Smooth muscle cell (in vitro differentiated cells): ENCODE data around the gene PCCA. TPM values are rescaled to one million over a fixed set of nuclear protein-coding genes. Genes with fewer than 3 reads are reported as not detected.

Experiments used
- DNase-seq: peaks from one replicate; lab custom pipeline; 2025; ENCODE audit not compliant: unreplicated experiment; lab: John Stamatoyannopoulos, UW
- H2AFZ ChIP-seq: fragments of 200-600 bp; sonication (generic); 2 replicates; pipeline ENCODE4 v1.6.0; 2016; ENCODE audit warnings: antibody characterized with exemption, low read depth, mild to moderate bottlenecking
- H3F3A ChIP-seq: fragments of 200-600 bp; sonication (generic); 2 replicates; pipeline ENCODE4 v1.6.0; 2017; ENCODE audit warnings: antibody characterized with exemption, low read depth
- H3K27ac ChIP-seq: fragments of 200-600 bp; sonication (generic); 2 replicates; pipeline ENCODE4 v1.5.1; 2016; ENCODE audit warnings: low read depth, mild to moderate bottlenecking
- H3K27me3 ChIP-seq: fragments of 200-600 bp; sonication (generic); 2 replicates; pipeline ENCODE4 v1.6.1; 2016; ENCODE audit warnings: low read depth, mild to moderate bottlenecking
- H3K36me3 ChIP-seq: fragments of 200-600 bp; sonication (generic); 2 replicates; pipeline ENCODE4 v1.5.1; 2016; ENCODE audit warnings: low read depth
- H3K4me1 ChIP-seq: fragments of 200-600 bp; sonication (generic); 2 replicates; pipeline ENCODE4 v1.5.1; 2016; ENCODE audit warnings: low read depth
- H3K4me2 ChIP-seq: fragments of 200-600 bp; sonication (generic); 2 replicates; pipeline ENCODE4 v1.6.0; 2016; ENCODE audit warnings: mild to moderate bottlenecking
- H3K4me3 ChIP-seq: fragments of 200-600 bp; sonication (generic); 2 replicates; pipeline ENCODE4 v1.5.1; 2016; ENCODE audit warnings: mild to moderate bottlenecking
- H3K79me2 ChIP-seq: fragments of 200-600 bp; sonication (generic); 2 replicates; pipeline ENCODE4 v1.6.0; 2016; ENCODE audit warnings: low read depth, mild to moderate bottlenecking
- H3K9ac ChIP-seq: fragments of 200-600 bp; sonication (generic); 2 replicates; pipeline ENCODE4 v1.6.0; 2016; ENCODE audit warnings: low read depth
- H3K9me3 ChIP-seq: fragments of 200-600 bp; sonication (generic); replicated peaks from 2 replicates; pipeline ENCODE4 v1.5.1; 2016; ENCODE audit warnings: low read depth
- H4K20me1 ChIP-seq: fragments of 200-600 bp; sonication (generic); 2 replicates; pipeline ENCODE4 v1.6.0; 2016; ENCODE audit warnings: low read depth
- WGBS: methylation state at CpG from one replicate; pipeline ENCODE4 v1.1.7; 2016; ENCODE audit warnings: low lambda C conversion rate; 5-methylcytosine and 5-hydroxymethylcytosine counted together
- polyA plus RNA-seq: library from polyadenylated mRNA; unstranded; fragments of >200 nt; fragmentation: Nextera tagmentation; extraction: Ambion mirVana; gene quantifications from 2 replicates; pipeline ENCODE4 v1.2.1, GENCODE V29; 2016
- total RNA-seq: library from RNA; depleted of rRNA; stranded (reverse); fragments of >200 nt; gene quantifications from 2 replicates; pipeline ENCODE4 v1.2.3, GENCODE V29; 2014
- TF ChIP-seq, protein P1 (sequence below): fragments of 200-600 bp; sonication (generic); IDR thresholded peaks from 2 replicates; pipeline ENCODE4 v1.5.1; 2017; ENCODE audit warnings: borderline replicate concordance, mild to moderate bottlenecking, antibody characterized with exemption; ENCODE audit not compliant: insufficient read depth, poor library complexity, severe bottlenecking

The PCCA gene
- total and polyA plus RNA-seq, 2 experiments from 2014 or later: 19.6 to 24.7 TPM

DNA sequence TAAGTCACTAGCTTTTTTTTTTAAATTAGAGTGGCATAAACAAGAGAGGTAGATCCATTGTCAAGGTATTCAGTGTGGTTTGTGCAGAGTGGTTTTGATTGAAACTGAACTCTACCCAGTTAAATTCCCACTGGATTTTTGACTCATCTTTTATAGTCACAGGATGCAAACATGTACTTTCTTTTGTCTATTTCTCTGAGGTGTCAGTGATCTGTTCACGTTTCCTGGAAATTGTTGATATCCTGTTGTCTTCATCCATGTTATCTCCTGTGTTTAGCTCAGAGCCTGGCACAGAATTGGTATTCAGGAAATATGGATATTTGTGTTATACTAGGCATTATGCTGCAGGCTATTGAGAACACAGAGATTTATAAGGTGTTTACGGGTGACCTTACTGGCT, 119.7 kb downstream of the PCCA start:
- Histone ChIP-seq H3F3A (no peaks in the 10 kb centered on the region), H3K9ac (no peak overlapping the region), H3K4me1 (no peaks in the 10 kb centered on the region), H3K4me2 (no peak overlapping the region), H3K79me2 (no peaks in the 10 kb centered on the region), H4K20me1 (no peaks in the 10 kb centered on the region), H2AFZ (no peak overlapping the region), H3K27ac (no peak overlapping the region), H3K4me3 (no peak overlapping the region), H3K36me3 (no peaks in the 10 kb centered on the region), H3K27me3 (no peaks in the 10 kb centered on the region), H3K9me3 (no peaks in the 10 kb centered on the region)
- 90% methylated on average over 2 of the region's 2 CpGs for WGBS
- no peak for DNase-seq
- TF ChIP-seq, protein P1, sequence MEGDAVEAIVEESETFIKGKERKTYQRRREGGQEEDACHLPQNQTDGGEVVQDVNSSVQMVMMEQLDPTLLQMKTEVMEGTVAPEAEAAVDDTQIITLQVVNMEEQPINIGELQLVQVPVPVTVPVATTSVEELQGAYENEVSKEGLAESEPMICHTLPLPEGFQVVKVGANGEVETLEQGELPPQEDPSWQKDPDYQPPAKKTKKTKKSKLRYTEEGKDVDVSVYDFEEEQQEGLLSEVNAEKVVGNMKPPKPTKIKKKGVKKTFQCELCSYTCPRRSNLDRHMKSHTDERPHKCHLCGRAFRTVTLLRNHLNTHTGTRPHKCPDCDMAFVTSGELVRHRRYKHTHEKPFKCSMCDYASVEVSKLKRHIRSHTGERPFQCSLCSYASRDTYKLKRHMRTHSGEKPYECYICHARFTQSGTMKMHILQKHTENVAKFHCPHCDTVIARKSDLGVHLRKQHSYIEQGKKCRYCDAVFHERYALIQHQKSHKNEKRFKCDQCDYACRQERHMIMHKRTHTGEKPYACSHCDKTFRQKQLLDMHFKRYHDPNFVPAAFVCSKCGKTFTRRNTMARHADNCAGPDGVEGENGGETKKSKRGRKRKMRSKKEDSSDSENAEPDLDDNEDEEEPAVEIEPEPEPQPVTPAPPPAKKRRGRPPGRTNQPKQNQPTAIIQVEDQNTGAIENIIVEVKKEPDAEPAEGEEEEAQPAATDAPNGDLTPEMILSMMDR: no peak

DNA sequence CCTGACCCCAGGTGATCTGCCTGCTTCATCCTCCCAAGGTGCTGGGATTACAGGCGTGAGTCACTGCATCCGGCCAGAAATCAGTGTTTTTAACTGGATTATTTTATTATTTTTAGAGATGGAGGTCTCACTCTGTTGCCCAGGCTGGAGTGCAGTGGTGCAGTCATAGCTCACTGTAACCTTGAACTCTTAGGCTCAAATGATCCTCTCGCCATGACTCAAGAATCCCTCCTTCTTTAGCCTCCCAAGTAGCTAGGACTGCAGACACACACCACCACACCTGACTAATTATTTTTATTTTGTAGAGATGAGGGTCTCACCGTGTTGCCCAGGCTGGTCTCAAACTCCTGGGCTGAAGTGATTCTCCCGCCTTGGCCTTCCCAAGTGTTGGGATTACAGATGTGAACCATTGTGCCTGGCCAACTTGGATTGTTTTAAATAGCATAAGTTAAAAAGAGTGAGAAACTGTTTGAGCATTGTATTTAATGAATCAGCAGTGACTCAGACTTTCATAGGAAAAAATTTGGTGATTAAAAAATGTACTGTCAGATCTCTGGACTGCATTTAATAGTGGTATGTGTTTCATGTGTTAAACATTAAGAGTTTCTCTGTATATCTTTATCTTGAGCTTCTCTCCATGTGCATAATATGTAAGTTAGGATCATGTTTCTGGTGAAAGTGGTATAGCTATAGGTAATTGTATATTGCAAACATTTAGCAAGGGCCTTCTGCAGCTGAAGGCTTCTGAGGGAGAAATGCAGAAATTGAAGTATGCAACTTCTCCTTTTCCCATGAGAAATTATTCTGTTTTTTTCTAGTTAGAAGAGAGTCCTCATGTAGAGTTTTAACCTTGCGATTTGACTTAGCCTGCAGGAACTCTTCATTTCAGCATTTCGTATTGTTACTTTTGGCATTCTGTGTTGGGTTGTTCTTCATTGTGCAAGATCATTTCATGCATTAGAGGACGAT, 121.2 kb downstream of the PCCA start:
- no peak for DNase-seq
- Histone ChIP-seq H3K27ac (no peak overlapping the region), H3K4me3 (no peak overlapping the region), H3K36me3 (no peaks in the 10 kb centered on the region), H3K9me3 (no peaks in the 10 kb centered on the region), H3K27me3 (no peaks in the 10 kb centered on the region), H3K4me2 (no peak overlapping the region), H3K9ac (no peak overlapping the region), H3K79me2 (no peaks in the 10 kb centered on the region), H2AFZ (no peak overlapping the region), H3F3A (no peaks in the 10 kb centered on the region), H3K4me1 (no peaks in the 10 kb centered on the region), H4K20me1 (no peaks in the 10 kb centered on the region)
- TF ChIP-seq, protein P1: no peak
- 90% methylated on average over 8 of the region's 8 CpGs for WGBS

DNA sequence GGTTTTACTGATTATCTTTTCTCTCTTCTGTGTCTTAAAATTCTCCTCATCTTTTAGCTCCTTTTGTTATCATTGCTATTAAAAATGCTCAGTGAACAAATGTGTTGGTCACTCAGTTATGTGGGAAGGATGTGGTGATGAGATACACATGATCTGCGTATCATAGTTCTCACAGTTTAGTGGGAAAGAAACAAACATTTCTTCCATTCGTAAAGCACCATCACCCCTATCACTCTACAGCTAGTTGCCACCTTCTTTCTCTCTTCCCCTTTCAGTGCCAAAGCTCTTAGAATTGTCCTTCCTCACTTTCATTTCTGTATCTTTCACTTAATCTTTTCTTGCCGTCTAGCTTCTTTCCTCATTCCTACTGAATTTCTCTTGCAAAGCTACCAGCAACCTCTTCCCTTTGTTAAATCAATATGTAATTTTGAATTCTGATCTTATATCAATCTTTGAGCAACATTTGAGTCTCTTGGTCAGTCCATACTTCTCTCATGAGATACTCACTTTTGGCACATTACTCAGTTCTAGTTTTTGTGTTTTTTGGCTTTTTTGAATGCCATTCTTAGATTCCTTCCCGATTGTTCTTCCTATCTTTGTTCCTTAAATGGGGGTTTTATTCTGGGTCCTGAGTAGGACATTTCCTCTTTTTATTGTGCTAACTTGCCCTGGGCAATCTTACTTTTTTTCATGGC, 122.3 kb downstream of the PCCA start:
- Histone ChIP-seq H3K9me3 (no peaks in the 10 kb centered on the region), H3K27me3 (no peaks in the 10 kb centered on the region), H3K9ac (no peak overlapping the region), H4K20me1 (no peaks in the 10 kb centered on the region), H3K4me3 (no peak overlapping the region), H3K27ac (no peak overlapping the region), H3K4me1 (no peaks in the 10 kb centered on the region), H3K4me2 (no peak overlapping the region), H3K36me3 (no peaks in the 10 kb centered on the region), H3K79me2 (no peaks in the 10 kb centered on the region), H3F3A (no peaks in the 10 kb centered on the region), H2AFZ (no peak overlapping the region)
- TF ChIP-seq, protein P1: no peak
- 79% methylated on average over 4 of the region's 4 CpGs for WGBS
- no peak for DNase-seq
